ENCODE measurements around the gene EMCN. TPM values are rescaled to one million over a fixed set of nuclear protein-coding genes. Genes with fewer than 3 reads are reported as not detected.

EMCN gene
- total and polyA plus RNA-seq, 10 of the 15 experiments (the other 5 are each of a cell fraction or from before 2014, with no cell fraction given): not detected

- Histone ChIP-seq H3K9ac (ENCODE audit: control insufficient read depth, insufficient read depth, low read length) (no peak overlapping the region), H3K4me3 (no peak overlapping the region), H2AFZ (ENCODE audit: control insufficient read depth, low read depth, low read length) (no peak overlapping the region), H3K4me1 (ENCODE audit: control insufficient read depth, insufficient read depth, low read length) (no peaks in the 10 kb centered on the region), H3K36me3 (ENCODE audit: control insufficient read depth in 2 of 2, insufficient read depth in 2 of 2, low read length in 1 of 2) (no peaks in the 10 kb centered on the region), H3K79me2 (ENCODE audit: control insufficient read depth, insufficient read depth, low read length) (no peaks in the 10 kb centered on the region), H4K20me1 (ENCODE audit: control insufficient read depth, insufficient read depth) (no peaks in the 10 kb centered on the region), H3K27ac (ENCODE audit: control insufficient read depth, insufficient read depth) (no peak overlapping the region), H3K27me3 (replicated peaks in 1 of 2; ENCODE audit: control insufficient read depth in 2 of 2, insufficient read depth in 2 of 2, low read length in 1 of 2) (no peaks in the 10 kb centered on the region), H3K4me2 (ENCODE audit: control insufficient read depth, insufficient read depth) (no peak overlapping the region), H3K9me3 (replicated peaks; ENCODE audit: control insufficient read depth, insufficient read depth, low read length) (no peaks in the 10 kb centered on the region)
- POLR2A ChIA-PET: no interaction called here
- BruUV-seq (replicated peaks): no TSS peak
- SMC1A ChIA-PET (ENCODE audit: uncharacterized antibody, unreplicated experiment): no interaction called here
- DNase-seq (ENCODE audit: low read depth, low spot score) (no peak), ATAC-seq (no peak), FAIRE-seq (no peak)
- CTCF ChIA-PET: interaction anchor here (1.2 kb wide), 1 partner anchor 327 kb away, joined by 3 read pairs; no protein-coding TSS in a partner anchor
- TF ChIP-seq E2F8 (IDR thresholded peaks at IDR 0.05; ENCODE audit: low read depth, partially characterized antibody) (no peak), TCF7 (IDR thresholded peaks at IDR 0.05; ENCODE audit: borderline replicate concordance) (no peak), FOS (IDR thresholded peaks at IDR 0.05; ENCODE audit: borderline replicate concordance, extremely low read depth, insufficient read length) (no peak), CREM (IDR thresholded peaks at IDR 0.05; ENCODE audit: low read depth) (no peak), SREBF2 (IDR thresholded peaks at IDR 0.05; ENCODE audit: low read length) (no peak), BCL3 (IDR thresholded peaks at IDR 0.05; ENCODE audit: borderline replicate concordance, insufficient read depth, low read depth, low read length, poor library complexity, severe bottlenecking) (no peak), TBL1XR1 (IDR thresholded peaks at IDR 0.05; ENCODE audit: low read depth, low read length) (no peak), TCF12 (IDR thresholded peaks at IDR 0.05; ENCODE audit: low read depth, low read length) (no peak), HSF1 (IDR thresholded peaks at IDR 0.05; ENCODE audit: low read depth, low read length) (no peak), PKNOX1 (IDR thresholded peaks at IDR 0.05) (no peak), ZBTB11 (CRISPR knock-in tag; IDR thresholded peaks at IDR 0.05) (no peak), NFYB (IDR thresholded peaks at IDR 0.05; ENCODE audit: insufficient read depth, low read depth, low read length) (no peak), BMI1 (IDR thresholded peaks at IDR 0.05; ENCODE audit: borderline replicate concordance) (no peak)
- RAD21 ChIA-PET (ENCODE audit: unreplicated experiment): no interaction called here
- 0% methylated on average over 2 of the region's 2 CpGs for WGBS (ENCODE audit: insufficient coverage, insufficient replicate concordance, low lambda C conversion rate, missing lambda C conversion rate)
- intact Hi-C loops (cut with micrococcal nuclease; ENCODE audit: unreplicated experiment): loop anchor here (10.0 kb wide), 1 partner anchor 744 kb away; no protein-coding TSS in a partner anchor
- in situ Hi-C loops (cut with MboI): no loop called here
Observed at GRCh38 chr4:100420571-100420970, 97.3 kb downstream of the EMCN start.
